Measurements from ENCODE around the gene PDIA5.

PDIA5 gene

GRCh38 chr3:123044981-123045763 lies 21.7 kb upstream of the PDIA5 start:
- no peak for DNase-seq

GRCh38 chr3:123046262-123047061 lies 20.4 kb upstream of the PDIA5 start:
- DNase-seq, result no peak

- DNase-seq, result no peak
Observed at GRCh38 chr3:123047062-123047319, 19.8 kb upstream of the PDIA5 start.

- no peak for DNase-seq
Observed at GRCh38 chr3:123048480-123049237, 18.2 kb upstream of the PDIA5 start.

GRCh38 chr3:123050666-123051065 lies 16.2 kb upstream of the PDIA5 start:
- DNase-seq, result no peak

GRCh38 chr3:123053107-123053506 lies 13.7 kb upstream of the PDIA5 start:
- DNase-seq, result no peak

GRCh38 chr3:123054109-123054778 lies 12.6 kb upstream of the PDIA5 start:
- no peak for DNase-seq

- no peak for DNase-seq
Observed at GRCh38 chr3:123054931-123055330, 11.9 kb upstream of the PDIA5 start.

GRCh38 chr3:123055352-123055751 lies 11.5 kb upstream of the PDIA5 start:
- no peak for DNase-seq

- no peak for DNase-seq
Observed at GRCh38 chr3:123058505-123058904, 8.3 kb upstream of the PDIA5 start.

- no peak for DNase-seq
Observed at GRCh38 chr3:123060054-123060453, 6.8 kb upstream of the PDIA5 start.

- DNase-seq, result no peak
Observed at GRCh38 chr3:123061856-123062255, 5.0 kb upstream of the PDIA5 start.

GRCh38 chr3:123063034-123063433 lies 3.8 kb upstream of the PDIA5 start:
- DNase-seq, result no peak

- no peak for DNase-seq
Observed at GRCh38 chr3:123064506-123064905, 2.3 kb upstream of the PDIA5 start.

GRCh38 chr3:123064914-123065313 lies 1.9 kb upstream of the PDIA5 start:
- no peak for DNase-seq

- DNase-seq, result no peak
Observed at GRCh38 chr3:123066599-123066895, 278 bp upstream of the PDIA5 start.

- DNase-seq, result no peak
Observed at GRCh38 chr3:123067689-123068600, 1.1 kb downstream of the PDIA5 start.

- DNase-seq, result no peak
Observed at GRCh38 chr3:123068601-123069381, 2.0 kb downstream of the PDIA5 start.

- no peak for DNase-seq
Observed at GRCh38 chr3:123070510-123070909, 3.7 kb downstream of the PDIA5 start.

GRCh38 chr3:123071146-123071545 lies 4.3 kb downstream of the PDIA5 start:
- no peak for DNase-seq

GRCh38 chr3:123071581-123071980 lies 4.8 kb downstream of the PDIA5 start:
- DNase-seq, result no peak

- DNase-seq, result no peak
Observed at GRCh38 chr3:123072152-123072551, 5.3 kb downstream of the PDIA5 start.

All from stimulated activated CD4-positive, alpha-beta T cell treated with anti-CD3 and anti-CD28 coated beads, Interleukin-4, amount 100 ng/mL, for 24 hours (primary cell).